Stimulated activated naive CD8-positive, alpha-beta T cell treated with anti-CD3 and anti-CD28 coated beads, Interleukin-15, Interleukin-2, amounts not matched to agents 100 U/mL and 50 U/mL, for 24 hours (primary cell): ENCODE results near the gene IL2RG.

Source experiments
- ATAC-seq: fragments of 150-1000 bp; cut with Tn5 transposase; one replicate; pipeline ENCODE4 v1.10.0; 2021
- DNase-seq: peaks from one replicate; pipeline ENCODE4 v3.0.0; 2021

Gene IL2RG

DNA sequence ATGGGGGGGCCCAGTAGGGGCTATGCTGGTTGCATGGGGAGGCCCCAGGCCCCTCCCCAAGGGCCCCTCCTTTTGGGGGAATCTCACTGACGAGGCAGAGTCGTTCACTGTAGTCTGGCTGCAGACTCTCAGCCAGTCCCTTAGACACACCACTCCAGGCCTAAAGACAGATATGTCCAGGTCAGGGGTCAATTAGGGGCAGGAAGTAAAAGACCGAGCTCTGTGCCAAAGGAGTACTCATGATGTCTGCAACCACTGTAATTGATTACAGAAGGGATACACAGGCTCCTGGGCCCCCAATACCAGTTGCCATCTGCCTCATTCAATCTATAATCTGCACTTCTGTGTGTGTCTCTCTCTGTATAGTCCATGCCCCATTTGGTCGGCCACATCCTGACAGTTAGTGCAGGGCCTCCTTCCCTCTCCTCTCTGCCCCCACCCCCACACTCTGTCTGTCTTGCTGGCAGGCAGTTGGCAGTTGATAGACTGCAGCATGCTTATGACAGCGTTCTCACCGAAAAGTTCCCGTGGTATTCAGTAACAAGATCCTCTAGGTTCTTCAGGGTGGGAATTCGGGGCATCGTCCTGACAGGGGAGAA is 3.5 kb downstream of the IL2RG start:
- peak; percentile 43 for DNase-seq
- no peak for ATAC-seq

DNA sequence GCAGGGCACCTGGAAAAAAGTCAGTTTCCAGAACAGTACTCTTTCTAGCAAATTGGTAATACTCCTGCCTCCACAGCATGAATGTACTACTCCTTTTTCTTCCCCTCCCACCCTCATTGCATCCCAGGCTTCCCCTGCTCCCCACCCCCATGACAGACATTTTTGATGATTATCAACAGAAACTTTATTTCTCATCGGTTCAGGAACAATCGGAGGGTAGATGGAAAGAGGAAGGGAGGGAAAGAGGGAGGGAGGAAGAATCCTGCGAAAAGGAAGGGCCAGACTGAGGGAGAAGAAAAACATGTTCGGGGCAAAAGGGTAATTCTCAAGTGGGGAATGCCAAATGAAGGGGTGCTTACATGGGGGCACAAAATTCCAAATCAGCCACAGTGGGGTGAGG is 4.1 kb downstream of the IL2RG start:
- no peak for DNase-seq
- ATAC-seq, result no peak

DNA sequence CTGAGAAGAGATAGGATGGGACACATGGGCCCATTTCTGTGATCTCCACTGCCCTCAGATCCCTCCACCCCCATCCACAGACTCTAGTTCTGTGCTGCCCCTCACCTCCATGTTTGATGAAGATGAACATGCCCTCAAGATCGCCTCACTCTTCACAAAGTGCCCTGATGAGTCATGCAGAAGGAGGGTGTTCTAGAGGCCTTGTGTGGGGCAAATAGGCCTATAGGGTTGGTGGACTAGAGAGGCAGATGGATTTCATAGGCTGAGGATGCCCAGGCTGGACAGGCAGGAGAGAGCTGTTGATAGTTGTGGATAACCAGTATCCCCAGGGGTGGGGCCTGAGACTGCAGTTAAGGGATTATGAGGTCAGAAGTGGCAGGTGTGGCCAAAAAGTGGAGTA is 5.0 kb downstream of the IL2RG start, which contains the start of gene CXorf65:
Gene CXorf65, minus strand, starts transcription at position 314 of the 400 bp plus-strand sequence. Its CDS starts 184 bp downstream, at position 130.
- ATAC-seq, result peak; percentile 48
- peak; percentile 28 for DNase-seq

DNA sequence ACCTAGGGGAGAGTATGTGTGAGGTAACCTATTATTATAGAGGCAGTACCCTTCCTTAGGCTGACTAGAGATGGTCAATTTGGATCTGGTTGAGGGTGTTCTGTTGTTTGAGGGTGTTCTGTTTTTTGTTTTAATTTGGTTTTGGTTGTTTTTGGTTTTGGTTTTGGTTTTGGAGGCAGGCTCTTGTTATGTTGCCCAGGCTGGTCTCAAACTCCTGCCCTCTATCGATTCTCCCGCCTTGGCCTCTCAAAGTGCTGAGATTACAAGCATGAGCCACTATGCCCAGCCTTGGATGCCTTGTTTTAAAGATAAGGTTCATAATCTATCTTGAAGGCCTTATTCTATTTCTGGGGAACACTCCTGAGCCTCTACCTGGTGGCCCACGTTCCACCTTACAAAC is 5.7 kb downstream of the IL2RG start:
- no peak for ATAC-seq
- DNase-seq, result no peak

DNA sequence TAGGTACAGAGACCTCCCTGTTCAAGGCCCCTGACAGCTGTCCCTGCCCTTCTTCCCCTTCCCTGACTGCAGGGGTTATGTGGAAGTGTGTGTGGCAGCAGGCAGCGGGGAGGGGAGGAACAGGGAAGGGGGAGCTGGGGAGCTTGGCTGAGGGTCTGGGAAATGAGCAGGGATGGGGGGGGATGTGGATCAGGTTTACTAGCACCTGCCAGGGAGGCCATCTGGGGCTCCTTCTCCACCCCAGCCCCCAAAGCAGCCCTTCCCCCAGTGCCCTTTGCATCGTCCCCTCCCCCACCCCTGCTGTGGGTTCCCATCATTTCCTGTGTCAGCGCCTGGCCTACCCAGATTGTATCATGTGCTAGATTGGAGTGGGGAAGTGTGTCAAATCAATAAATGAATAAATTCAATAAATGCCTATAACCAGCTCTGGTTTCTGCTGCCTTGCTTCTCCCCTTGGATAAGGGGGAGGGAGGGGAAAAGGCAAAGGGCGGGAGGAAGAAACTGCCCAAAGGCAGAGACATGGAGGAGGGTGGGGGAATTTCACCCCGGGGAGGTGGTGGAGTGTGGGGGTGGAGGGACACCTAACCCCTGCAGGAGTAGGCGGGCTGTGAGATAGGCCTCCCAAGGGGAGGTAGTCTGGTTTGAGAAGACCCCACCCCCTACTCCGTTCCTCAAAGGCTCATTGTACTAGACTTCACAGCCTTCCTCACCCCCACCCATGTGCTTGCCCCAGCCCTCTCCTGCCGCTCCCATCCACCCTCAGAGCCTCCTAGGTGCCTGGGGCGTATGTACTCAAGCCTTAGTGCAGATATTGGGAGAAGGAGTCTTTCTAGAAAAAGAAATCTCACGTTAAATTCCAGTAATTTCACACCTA is 8.0 kb downstream of the IL2RG start:
- DNase-seq (peak; percentile 76), ATAC-seq (peak; percentile 63)

DNA sequence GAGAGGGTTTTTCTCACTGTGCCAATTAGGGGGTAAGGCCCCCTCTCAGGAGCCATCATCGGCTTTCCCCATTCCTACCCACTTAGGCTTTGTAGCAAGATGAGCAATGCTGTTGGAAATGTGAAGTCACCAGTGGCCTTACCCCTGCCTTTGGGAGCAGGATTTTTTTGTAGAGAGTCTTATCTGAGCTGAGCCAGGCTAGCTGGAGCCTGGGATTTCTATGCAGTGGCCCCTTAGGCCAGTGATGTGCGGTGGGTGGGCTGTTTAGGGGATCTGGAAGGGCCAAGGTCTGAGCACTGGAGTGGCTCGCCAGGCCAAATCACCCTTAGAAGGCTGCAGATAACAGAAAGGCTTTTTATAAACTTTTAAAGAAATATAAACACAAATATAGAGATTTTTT is 9.1 kb downstream of the IL2RG start:
- no peak for DNase-seq
- no peak for ATAC-seq

DNA sequence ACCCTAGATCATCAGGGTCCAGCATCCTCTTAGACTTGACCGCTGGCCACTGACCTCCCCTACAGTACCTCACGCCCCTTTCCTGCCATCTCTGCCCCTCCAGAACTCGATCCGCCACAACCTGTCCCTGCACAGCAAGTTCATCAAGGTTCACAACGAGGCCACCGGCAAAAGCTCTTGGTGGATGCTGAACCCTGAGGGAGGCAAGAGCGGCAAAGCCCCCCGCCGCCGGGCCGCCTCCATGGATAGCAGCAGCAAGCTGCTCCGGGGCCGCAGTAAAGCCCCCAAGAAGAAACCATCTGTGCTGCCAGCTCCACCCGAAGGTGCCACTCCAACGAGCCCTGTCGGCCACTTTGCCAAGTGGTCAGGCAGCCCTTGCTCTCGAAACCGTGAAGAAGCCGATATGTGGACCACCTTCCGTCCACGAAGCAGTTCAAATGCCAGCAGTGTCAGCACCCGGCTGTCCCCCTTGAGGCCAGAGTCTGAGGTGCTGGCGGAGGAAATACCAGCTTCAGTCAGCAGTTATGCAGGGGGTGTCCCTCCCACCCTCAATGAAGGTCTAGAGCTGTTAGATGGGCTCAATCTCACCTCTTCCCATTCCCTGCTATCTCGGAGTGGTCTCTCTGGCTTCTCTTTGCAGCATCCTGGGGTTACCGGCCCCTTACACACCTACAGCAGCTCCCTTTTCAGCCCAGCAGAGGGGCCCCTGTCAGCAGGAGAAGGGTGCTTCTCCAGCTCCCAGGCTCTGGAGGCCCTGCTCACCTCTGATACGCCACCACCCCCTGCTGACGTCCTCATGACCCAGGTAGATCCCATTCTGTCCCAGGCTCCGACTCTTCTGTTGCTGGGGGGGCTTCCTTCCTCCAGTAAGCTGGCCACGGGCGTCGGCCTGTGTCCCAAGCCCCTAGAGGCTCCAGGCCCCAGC is 10.5 kb downstream of the IL2RG start:
- no peak for ATAC-seq
- no peak for DNase-seq

DNA sequence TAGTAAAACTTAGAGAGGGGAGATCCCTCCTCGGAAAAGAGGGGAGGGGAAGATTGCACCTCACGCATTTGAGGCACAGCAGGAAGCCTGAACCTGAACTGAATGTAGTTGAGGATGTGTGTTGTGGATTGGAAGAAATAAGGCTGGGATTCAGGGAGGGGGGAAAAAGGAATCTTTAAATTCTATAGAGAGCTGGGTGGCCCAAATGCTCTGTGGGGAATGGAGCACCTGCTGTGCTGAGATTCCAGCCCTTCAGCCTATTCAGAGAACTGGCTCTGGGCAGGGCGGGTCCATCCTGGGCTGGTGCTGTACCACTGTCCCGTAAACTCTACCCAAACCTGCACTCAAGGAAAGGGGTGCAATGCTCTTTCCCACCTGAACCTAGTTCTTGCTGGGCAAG is 11.6 kb downstream of the IL2RG start:
- ATAC-seq, result no peak
- DNase-seq, result no peak

DNA sequence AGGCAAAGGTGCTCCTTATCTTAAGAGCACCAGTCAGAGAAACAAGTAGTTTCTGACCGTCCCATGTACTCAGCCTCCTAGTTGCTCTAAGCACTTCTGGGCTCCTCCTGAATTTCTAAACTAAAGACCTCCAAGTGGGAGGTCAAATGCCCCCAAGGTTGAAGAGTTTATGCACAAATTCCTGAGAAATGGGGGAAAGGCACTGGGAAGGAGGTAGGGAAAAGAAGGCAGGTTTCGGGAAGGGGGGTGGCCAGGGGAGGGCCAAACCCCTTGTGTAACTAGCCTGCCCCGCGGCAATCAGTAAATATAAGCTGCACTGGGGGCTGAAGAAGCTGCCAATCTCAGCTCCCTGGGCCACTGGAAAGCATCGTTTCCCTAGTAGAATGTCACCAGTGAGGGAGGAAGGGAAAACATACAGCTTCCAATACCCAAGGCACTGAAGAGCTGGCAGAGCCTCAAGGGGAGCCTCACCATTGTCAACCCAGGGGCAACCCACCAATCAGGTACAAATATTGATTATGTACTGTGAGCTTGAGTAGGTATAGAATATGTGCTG is 12.3 kb downstream of the IL2RG start:
- ATAC-seq (no peak), DNase-seq (no peak)

DNA sequence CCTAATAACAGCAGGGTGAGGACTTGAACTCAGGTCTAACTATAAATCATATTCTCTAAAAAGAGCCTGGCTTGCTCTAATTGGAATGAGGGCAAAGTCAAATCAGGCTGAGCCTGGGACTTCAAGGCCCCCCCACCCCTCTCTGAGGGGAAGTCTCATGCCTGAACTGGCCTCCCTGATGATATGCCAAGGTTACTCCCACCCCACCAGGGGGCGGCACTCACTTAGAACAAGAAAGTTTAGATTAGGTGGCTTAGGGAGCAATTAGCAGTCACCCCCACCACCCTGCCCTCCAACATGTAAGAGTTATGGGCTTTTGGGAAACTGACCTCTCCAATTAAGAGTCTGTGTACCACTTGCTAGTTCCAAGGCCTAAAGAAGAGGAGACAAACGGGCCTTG is 13.1 kb downstream of the IL2RG start:
- peak; percentile 76 for DNase-seq
- ATAC-seq, result peak; percentile 32

DNA sequence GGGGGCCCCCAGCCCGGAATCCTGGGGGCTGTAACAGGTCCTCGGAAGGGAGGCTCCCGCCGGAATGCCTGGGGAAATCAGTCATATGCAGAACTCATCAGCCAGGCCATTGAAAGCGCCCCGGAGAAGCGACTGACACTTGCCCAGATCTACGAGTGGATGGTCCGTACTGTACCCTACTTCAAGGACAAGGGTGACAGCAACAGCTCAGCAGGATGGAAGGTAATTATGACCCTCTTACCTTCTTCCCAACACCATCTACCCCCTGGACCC is 14.7 kb downstream of the IL2RG start:
- ATAC-seq (no peak), DNase-seq (no peak)

DNA sequence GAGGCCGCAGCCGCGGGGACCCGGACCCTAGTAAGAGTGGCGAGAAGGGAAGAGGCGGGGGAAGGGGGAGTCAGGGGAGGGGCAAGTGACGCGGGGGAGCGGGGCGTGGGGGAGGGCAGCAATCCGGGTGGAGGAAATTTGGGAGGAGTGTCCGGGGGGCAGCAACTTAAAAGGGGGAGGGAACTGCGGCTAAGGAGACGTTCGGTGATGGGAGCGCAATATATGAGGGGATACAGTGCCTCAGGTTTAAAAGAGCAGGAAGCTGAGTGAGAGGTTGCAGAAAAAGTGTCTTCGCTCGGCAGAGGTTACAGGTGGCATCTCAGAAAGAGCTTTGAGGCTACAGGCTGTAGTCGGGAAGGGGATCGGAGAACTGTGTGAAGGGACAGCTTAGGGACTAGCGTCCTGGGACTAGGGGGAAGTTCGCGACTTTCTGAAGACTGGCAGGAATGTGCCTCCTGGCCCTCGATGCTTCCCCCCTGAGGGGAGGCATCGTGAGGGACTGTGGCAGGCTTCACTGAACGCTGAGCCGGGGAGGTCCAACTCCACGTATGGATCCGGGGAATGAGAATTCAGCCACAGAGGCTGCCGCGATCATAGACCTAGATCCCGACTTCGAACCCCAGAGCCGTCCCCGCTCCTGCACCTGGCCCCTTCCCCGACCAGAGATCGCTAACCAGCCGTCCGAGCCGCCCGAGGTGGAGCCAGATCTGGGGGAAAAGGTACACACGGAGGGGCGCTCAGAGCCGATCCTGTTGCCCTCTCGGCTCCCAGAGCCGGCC is 15.2 kb downstream of the IL2RG start:
- ATAC-seq, result peak; percentile 26
- no peak for DNase-seq

DNA sequence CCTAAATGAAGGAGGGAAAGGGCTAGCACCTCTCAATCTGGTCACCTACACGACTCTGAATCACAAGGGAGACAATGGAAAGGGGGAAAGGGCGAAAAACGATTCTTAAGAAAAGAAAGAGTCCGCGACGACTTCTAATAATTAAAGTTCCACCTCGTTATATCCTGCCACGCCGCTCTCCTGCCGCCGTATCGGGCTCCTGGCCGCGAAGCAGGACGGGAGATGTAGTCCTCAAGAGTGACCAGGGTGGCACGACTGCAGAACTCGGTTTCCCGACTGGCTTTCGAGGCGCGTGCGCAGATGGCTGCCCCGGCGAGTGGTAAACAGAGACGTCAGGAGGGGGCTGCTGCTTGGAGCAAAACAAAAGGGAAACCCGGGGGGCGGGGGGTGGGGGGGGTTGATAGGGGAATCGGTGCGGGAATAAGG is 15.8 kb downstream of the IL2RG start, which contains the start of gene FOXO4:
Gene FOXO4, plus strand, starts transcription at position 297 of the 426 bp plus-strand sequence. CDS start 678 bp downstream, outside the sequence.
- peak; percentile 93 for ATAC-seq
- peak; percentile 87 for DNase-seq

DNA sequence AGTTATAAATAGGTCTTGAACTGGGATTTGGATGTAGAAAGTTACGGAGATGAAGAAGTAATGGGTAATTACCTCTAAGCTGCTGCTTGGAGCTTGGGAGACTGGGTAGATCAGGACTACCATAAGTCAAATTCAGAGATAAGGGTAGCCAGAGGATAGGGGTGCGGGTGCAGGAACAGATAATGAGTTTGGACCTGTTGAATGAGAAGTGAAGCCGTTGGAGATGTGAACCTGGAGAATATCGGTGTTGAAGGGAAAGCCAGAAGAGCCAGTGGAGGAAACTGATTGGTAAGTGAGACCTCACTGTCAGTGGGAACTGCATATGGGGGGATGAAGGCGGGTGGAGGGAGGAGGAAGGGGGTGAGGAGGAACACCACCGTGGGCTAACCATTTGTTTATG is 16.3 kb downstream of the IL2RG start:
- ATAC-seq, result no peak

DNA sequence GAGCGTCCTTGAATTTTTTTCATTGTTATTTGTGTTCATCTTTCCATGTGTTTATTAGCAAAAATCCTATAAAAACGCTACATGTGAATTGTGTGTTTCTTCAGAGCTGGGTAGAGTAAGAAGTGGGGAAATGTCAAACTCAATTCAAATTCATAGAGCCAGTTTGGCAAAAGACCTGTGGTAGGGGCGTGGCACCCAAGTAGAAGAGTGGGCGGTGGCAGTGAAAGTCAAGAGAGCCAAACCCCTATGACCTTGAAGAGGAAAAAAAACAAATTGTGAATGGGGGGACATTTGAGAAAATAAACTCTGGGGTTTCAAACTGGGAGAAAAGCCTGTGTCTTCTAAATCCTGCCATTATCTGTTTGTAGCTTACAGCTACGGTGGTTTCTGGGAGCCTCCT is 20.1 kb downstream of the IL2RG start:
- ATAC-seq (no peak), DNase-seq (no peak)

More for the DNA sequence above, 16.3 kb downstream of the IL2RG start:
- DNase-seq, result no peak

DNA sequence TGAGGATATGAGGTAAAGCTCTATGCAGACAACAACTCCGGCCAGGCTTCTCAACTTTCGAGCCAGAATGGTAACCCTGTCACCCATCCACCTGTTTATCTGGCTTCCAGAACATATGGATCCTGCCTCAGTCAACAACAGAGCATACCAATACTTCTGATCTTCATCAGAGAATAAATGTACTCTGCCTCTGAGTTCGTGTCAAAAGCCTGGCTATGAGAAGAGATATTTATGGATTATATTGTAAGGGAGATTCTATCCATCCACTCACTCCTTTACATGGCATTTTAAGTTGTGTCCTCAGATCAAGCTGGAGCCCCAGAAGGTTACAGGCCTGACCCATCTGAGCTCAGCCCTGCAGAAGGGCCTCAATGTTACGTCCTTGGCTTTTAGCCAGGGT is 25.5 kb downstream of the IL2RG start:
- ATAC-seq, result no peak
- DNase-seq, result no peak

DNA sequence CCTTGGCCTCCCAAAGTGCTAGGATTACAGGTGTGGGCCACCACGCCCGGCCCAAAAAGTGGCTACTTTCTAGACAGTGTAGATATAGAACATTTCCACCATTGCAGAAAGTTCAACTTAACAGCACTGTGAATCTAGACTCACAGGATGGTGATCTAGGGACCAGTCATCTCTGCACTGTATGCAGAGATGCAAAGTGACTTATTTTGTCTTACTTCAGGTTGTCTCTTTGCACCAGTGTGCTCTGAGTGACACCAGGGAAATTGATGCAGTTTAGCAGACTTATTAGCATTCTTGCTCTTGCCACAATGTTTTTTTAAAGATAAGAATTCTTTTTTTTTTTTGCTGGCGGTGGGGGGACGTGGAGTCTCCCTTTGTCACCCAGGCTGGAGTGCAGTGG is 28.6 kb downstream of the IL2RG start:
- no peak for ATAC-seq
- DNase-seq, result no peak

DNA sequence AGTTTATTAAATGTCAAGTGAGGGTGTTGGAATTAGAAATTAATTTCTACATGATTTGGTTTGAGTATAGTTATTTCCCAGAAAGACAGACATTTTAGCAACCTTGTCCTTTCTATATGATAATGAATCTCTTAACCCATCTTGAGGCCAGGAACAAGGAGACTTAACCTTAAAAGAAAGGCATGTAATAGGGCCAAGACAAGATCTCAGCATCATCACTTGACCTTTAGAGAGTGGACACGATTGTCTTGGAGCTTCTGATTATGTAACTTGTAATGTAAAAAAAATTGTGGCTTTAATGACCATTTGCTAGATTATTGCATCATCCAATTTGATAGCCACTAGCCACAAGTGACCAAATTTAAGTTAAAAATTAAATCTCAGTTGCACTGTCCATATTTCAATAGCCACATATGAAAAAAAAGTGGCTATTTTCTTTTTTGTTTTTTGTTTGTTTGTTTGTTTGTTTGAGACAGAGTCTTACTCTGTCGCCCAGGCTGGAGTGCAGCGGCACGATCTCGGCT is 29.2 kb downstream of the IL2RG start:
- ATAC-seq, result no peak

DNA sequence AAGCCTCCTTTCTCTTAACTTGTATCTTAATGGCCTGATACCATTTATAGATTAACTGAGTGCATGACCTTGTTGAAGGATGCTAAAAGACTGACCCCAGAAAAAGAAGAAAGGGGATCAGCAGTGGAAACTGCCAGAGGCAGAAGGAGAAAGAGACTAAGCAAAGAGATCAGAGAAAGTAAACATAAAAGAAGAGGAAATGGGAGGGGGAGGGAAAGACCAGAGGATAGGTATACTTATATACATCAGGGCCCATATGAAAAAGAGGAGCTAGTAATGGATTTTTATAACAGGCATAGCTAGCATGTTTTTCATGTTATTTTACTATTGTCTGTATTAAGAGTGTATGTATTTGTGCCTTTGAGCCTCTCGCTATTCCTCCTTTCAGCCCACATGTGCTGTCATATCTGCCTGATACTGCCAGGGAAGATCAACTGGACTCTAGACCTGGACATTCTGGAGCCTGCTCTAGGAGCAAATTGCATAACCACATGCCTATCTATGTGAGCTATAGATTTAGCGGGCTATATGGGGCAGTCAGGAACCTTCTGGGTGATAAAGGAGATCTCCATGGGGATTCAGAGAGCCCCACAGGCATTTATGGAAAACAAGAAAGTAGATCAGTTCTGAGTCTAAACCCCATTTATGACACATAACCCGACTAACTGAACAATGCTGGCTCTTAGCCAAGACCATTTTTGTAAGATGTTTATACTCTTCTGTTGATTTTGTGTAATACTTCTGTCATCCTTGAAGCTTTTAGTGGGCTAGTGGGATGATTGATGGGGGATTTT is 29.9 kb downstream of the IL2RG start:
- DNase-seq, result no peak
- ATAC-seq, result no peak

More for the DNA sequence above, 29.2 kb downstream of the IL2RG start:
- DNase-seq, result no peak

DNA sequence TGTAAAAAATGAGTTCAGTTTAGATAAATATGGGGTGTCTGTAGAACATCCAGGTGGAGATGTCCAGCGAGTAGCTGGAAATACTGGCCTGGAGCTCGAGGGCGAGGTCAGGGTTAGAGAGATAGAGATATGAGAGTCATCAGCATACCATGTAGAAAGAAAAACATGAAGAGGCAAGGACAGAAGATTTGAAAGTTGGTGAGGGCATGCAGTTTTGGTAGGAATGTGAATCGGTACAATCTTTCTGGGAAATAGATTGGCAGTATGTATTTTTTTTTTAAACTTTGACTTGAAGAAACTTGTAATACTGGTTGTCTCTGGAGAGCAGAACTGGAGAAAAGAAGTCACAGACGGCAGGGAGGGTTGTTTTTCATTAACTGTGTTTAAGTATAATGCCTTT is 40.8 kb downstream of the IL2RG start:
- no peak for ATAC-seq

More for the DNA sequence above, 40.8 kb downstream of the IL2RG start:
- no peak for DNase-seq
